IPS-18a (cell line): ENCODE data around the gene METTL23.
"Not testable (repeated sequence)": the region's sequence is repeated elsewhere in the genome, so short reads cannot be mapped to it uniquely, and the experiment has no call there.

Experiments
- H3K27ac ChIP-seq: one replicate; pipeline ENCODE4 v1.5.1; 2013; ENCODE audit warnings: low read length
- H3K27me3 ChIP-seq: one replicate; pipeline ENCODE4 v1.6.1; 2013; ENCODE audit warnings: mild to moderate bottlenecking, low read length; ENCODE audit not compliant: control insufficient read depth, insufficient read depth
- H3K36me3 ChIP-seq: one replicate; pipeline ENCODE4 v1.6.1; 2013; ENCODE audit warnings: low read depth, low read length; ENCODE audit not compliant: control insufficient read depth
- H3K4me1 ChIP-seq: one replicate; pipeline ENCODE4 v1.6.1; 2013; ENCODE audit warnings: low read depth, low read length; ENCODE audit not compliant: control insufficient read depth
- H3K4me3 ChIP-seq: one replicate; pipeline ENCODE4 v1.5.1; 2013; ENCODE audit warnings: low read length
- H3K9ac ChIP-seq: one replicate; pipeline ENCODE4 v1.6.1; 2013; ENCODE audit warnings: mild to moderate bottlenecking, low read length, moderate library complexity
- H3K9me3 ChIP-seq: one replicate; pipeline ENCODE4 v1.6.1; 2013; ENCODE audit warnings: low read depth, low read length; ENCODE audit not compliant: control insufficient read depth

METTL23 gene

GRCh38 chr17:76709077-76709950, 17.3 kb upstream of the METTL23 start:
- H3K9me3 ChIP-seq, result no peaks in the 10 kb centered on the region
- H3K36me3 ChIP-seq, result no peaks in the 10 kb centered on the region
- H3K4me1 ChIP-seq, result peaks cover 24% of the 10 kb centered on the region
- H3K4me3 ChIP-seq, result peak overlapping the region; percentile 57
- peaks cover 21% of the 10 kb centered on the region for H3K27me3 ChIP-seq
- H3K9ac ChIP-seq, result peak overlapping the region; percentile 51
- no peak overlapping the region for H3K27ac ChIP-seq

GRCh38 chr17:76709951-76710862, 16.4 kb upstream of the METTL23 start:
- Histone ChIP-seq H3K4me3 (peak overlapping the region; percentile 57), H3K4me1 (peaks cover 24% of the 10 kb centered on the region), H3K27me3 (peaks cover 21% of the 10 kb centered on the region), H3K9ac (peak overlapping the region; percentile 51)
- not testable (repeated sequence) for H3K9me3 ChIP-seq, H3K27ac ChIP-seq, H3K36me3 ChIP-seq

- Histone ChIP-seq H3K4me1 (peaks cover 24% of the 10 kb centered on the region), H3K9ac (peak within 1 kb of the TSS; percentile 51)
Observed at GRCh38 chr17:76710863-76711611, 15.6 kb upstream of the METTL23 start, which contains the start of gene MXRA7. Gene MXRA7, minus strand, starts transcription at chr17:76710965. Its CDS starts 19 bp downstream, at chr17:76710946.

GRCh38 chr17:76712321-76712720, 14.3 kb upstream of the METTL23 start:
- Histone ChIP-seq H3K4me1 (peaks cover 24% of the 10 kb centered on the region), H3K36me3 (peaks cover 11% of the 10 kb centered on the region), H3K27me3 (peaks cover 21% of the 10 kb centered on the region)
- not testable (repeated sequence) for H3K27ac ChIP-seq, H3K9ac ChIP-seq, H3K9me3 ChIP-seq, H3K4me3 ChIP-seq

More at GRCh38 chr17:76710863-76711611, 15.6 kb upstream of the METTL23 start, which contains the start of gene MXRA7:
- Histone ChIP-seq H3K36me3 (peaks cover 5% of the 10 kb centered on the region), H3K9me3 (no peaks in the 10 kb centered on the region), H3K27ac (no peak within 1 kb of the TSS), H3K27me3 (peaks cover 21% of the 10 kb centered on the region), H3K4me3 (peak within 1 kb of the TSS; percentile 57)

- no peak overlapping the region for H3K4me3 ChIP-seq
- no peak overlapping the region for H3K27ac ChIP-seq
- no peaks in the 10 kb centered on the region for H3K9me3 ChIP-seq
- no peak overlapping the region for H3K9ac ChIP-seq
- H3K4me1 ChIP-seq, result peaks cover 15% of the 10 kb centered on the region
- peaks cover 19% of the 10 kb centered on the region for H3K36me3 ChIP-seq
- peaks cover 15% of the 10 kb centered on the region for H3K27me3 ChIP-seq
Observed at GRCh38 chr17:76713765-76714164, 12.9 kb upstream of the METTL23 start.

- peaks cover 24% of the 10 kb centered on the region for H3K36me3 ChIP-seq
- no peak overlapping the region for H3K9ac ChIP-seq
- no peaks in the 10 kb centered on the region for H3K9me3 ChIP-seq
- H3K27me3 ChIP-seq, result peaks cover 9% of the 10 kb centered on the region
- H3K4me1 ChIP-seq, result peaks cover 12% of the 10 kb centered on the region
- H3K27ac ChIP-seq, result no peak overlapping the region
- no peak overlapping the region for H3K4me3 ChIP-seq
Observed at GRCh38 chr17:76714336-76714735, 12.3 kb upstream of the METTL23 start.

- Histone ChIP-seq H3K9ac (no peak overlapping the region), H3K27ac (no peak overlapping the region), H3K4me1 (peaks cover 7% of the 10 kb centered on the region), H3K36me3 (peaks cover 31% of the 10 kb centered on the region), H3K9me3 (no peaks in the 10 kb centered on the region), H3K4me3 (no peak overlapping the region), H3K27me3 (peaks cover 3% of the 10 kb centered on the region)
Observed at GRCh38 chr17:76714822-76715495, 11.7 kb upstream of the METTL23 start.

GRCh38 chr17:76715496-76715830, 11.2 kb upstream of the METTL23 start:
- Histone ChIP-seq H3K36me3 (peaks cover 36% of the 10 kb centered on the region), H3K9ac (no peak overlapping the region), H3K27me3 (no peaks in the 10 kb centered on the region), H3K9me3 (no peaks in the 10 kb centered on the region), H3K27ac (no peak overlapping the region), H3K4me3 (no peak overlapping the region), H3K4me1 (peaks cover 6% of the 10 kb centered on the region)

- Histone ChIP-seq H3K4me3 (no peak overlapping the region), H3K9me3 (no peaks in the 10 kb centered on the region), H3K9ac (no peak overlapping the region), H3K36me3 (peaks cover 44% of the 10 kb centered on the region), H3K4me1 (peaks cover 3% of the 10 kb centered on the region), H3K27ac (no peak overlapping the region), H3K27me3 (no peaks in the 10 kb centered on the region)
Observed at GRCh38 chr17:76716146-76716838, 10.3 kb upstream of the METTL23 start.

- peaks cover 49% of the 10 kb centered on the region for H3K36me3 ChIP-seq
- H3K27ac ChIP-seq, result no peak overlapping the region
- H3K9ac ChIP-seq, result no peak overlapping the region
- H3K4me1 ChIP-seq, result no peaks in the 10 kb centered on the region
- no peak overlapping the region for H3K4me3 ChIP-seq
- no peaks in the 10 kb centered on the region for H3K27me3 ChIP-seq
- no peaks in the 10 kb centered on the region for H3K9me3 ChIP-seq
Observed at GRCh38 chr17:76716839-76717215, 9.8 kb upstream of the METTL23 start.
